Bronchial epithelial cell (primary cell): ENCODE data around the gene FTO. TPM values are rescaled to one million over a fixed set of nuclear protein-coding genes. Genes with fewer than 3 reads are reported as not detected.

Source experiments
- DNase-seq: peaks from one replicate; pipeline ENCODE4 v3.0.0-alpha.2; 2010; ENCODE audit warnings: low read depth
- FAIRE-seq: peaks from 2 replicates; lab custom pipeline; 2011; peaks lifted over from hg19 to GRCh38; lab: Jason Lieb, UNC
- H3K27me3 ChIP-seq: 2 replicates; pipeline ENCODE4 v1.5.1; 2011; ENCODE audit warnings: low read length; ENCODE audit not compliant: control insufficient read depth, insufficient read depth
- H3K36me3 ChIP-seq: 2 replicates; pipeline ENCODE4 v1.5.1; 2011; ENCODE audit warnings: low read length; ENCODE audit not compliant: control insufficient read depth, insufficient read depth
- H3K4me3 ChIP-seq: 2 replicates; pipeline ENCODE4 v1.5.1; 2011; ENCODE audit warnings: mild to moderate bottlenecking, low read depth, low read length, control low read depth
- total RNA-seq: library from RNA; depleted of rRNA; stranded (reverse); fragments of >200 nt; gene quantifications from 2 replicates; pipeline ENCODE4 v1.2.1, GENCODE V29; 2014
- TF ChIP-seq, protein P1 (sequence below): IDR thresholded peaks from 2 replicates; pipeline ENCODE4 v1.5.1; 2011; ENCODE audit warnings: mild to moderate bottlenecking, moderate library complexity, low read length, control low read depth, inconsistent platforms; ENCODE audit not compliant: insufficient read depth, severe bottlenecking

The FTO gene
- total RNA-seq, 1 donor from 2014 or later, result 41.6 TPM

DNA sequence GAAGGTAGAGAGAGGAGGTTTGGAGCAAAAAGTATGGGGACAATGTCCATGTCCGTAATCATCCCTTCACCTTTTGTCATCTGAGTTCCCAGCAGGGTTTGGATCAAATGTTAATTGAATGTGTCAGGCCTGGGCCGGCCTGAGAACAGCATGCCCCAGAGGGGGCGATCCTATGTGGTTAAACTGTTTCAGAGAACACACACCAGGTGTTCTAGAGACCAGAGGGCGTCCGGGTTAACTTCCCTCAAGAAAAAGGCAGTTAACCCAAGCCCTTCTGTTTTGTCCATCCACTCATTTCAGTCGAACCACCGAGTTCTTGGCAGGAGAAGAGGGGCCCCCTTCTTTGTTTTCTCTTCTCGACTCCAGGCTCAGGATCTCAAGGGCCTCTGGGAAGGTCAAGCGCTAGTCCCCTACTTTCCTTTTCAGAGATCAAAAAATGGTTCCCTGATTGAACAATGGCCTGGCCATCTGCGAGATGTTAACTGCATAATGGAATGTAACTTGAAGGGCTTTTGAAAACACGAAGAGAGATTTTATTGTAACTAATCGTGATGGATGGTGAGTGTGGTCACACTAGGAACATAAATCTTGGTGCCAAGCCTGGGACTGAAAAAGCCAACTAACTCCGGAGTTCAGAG, 440.1 kb downstream of the FTO start:
- FAIRE-seq, result no peak
- H3K27me3 ChIP-seq, result no peaks in the 10 kb centered on the region
- DNase-seq, result no peak
- no peaks in the 10 kb centered on the region for H3K36me3 ChIP-seq
- TF ChIP-seq, protein P1, sequence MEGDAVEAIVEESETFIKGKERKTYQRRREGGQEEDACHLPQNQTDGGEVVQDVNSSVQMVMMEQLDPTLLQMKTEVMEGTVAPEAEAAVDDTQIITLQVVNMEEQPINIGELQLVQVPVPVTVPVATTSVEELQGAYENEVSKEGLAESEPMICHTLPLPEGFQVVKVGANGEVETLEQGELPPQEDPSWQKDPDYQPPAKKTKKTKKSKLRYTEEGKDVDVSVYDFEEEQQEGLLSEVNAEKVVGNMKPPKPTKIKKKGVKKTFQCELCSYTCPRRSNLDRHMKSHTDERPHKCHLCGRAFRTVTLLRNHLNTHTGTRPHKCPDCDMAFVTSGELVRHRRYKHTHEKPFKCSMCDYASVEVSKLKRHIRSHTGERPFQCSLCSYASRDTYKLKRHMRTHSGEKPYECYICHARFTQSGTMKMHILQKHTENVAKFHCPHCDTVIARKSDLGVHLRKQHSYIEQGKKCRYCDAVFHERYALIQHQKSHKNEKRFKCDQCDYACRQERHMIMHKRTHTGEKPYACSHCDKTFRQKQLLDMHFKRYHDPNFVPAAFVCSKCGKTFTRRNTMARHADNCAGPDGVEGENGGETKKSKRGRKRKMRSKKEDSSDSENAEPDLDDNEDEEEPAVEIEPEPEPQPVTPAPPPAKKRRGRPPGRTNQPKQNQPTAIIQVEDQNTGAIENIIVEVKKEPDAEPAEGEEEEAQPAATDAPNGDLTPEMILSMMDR, result no peak
- no peak overlapping the region for H3K4me3 ChIP-seq

DNA sequence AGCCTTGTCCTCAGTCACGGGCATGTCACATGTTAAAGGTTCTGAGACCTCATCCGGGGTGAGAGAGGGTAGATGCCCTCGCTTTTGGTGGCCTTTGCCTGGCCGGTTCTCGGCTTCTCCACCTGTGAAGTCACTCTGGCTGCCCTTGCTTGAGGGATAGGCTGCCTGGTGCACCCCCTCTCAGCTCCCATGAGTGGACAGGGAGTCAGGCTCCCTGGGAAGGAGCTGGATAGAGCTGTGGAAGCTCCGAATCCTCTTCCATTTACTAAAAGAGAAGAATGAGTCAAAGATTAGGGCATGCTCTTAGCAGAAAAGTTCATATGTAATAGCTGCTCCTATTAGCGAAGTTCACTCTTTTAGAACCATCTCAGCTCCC, 440.6 kb downstream of the FTO start:
- TF ChIP-seq, protein P1, result no peak
- no peak for FAIRE-seq

DNA sequence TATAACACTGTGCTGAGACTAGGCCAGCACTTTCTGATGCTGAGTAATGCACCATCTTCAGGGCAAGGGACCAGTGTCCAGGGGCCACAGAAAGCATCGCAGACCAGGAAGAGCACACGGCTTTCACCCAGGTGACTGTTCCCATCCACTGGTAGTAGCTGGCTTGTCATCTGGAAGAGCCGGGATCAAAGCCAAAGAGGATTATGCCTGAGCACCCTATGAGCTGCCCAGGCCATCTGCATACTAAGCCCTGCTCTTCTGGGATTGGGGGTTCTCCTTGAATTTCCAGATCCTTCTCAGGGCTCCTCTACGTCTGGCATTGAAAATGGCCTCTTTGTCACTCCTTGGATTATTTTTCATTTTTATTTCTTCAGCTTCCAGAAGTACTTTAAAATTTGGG, 441.9 kb downstream of the FTO start:
- no peaks in the 10 kb centered on the region for H3K27me3 ChIP-seq
- H3K4me3 ChIP-seq, result no peak overlapping the region
- H3K36me3 ChIP-seq, result no peaks in the 10 kb centered on the region
- FAIRE-seq (no peak), DNase-seq (no peak)
- TF ChIP-seq, protein P1, result no peak

More for the DNA sequence above, 440.6 kb downstream of the FTO start:
- no peaks in the 10 kb centered on the region for H3K27me3 ChIP-seq
- no peak for DNase-seq
- no peak overlapping the region for H3K4me3 ChIP-seq
- no peaks in the 10 kb centered on the region for H3K36me3 ChIP-seq

DNA sequence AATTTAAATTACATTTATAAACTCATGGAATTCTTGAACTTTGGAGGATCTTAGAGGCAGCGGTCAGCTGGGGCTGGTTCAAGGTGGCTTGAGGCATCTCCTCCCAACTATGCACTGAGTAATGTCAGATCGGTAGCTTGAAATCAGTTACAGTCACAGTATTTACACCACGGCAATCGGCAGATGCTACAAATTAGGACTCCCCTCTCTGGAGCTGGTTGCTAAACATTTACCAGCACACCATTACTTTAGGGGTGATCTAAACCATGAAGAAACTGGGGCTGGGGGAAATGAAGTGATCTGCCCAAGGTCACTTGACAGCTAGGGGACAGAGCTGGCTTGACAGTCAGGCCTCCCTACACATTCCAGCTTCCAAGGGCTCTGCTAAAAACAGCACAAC, 445.0 kb downstream of the FTO start:
- Histone ChIP-seq H3K27me3 (no peaks in the 10 kb centered on the region), H3K36me3 (no peaks in the 10 kb centered on the region), H3K4me3 (no peak overlapping the region)
- DNase-seq (no peak), FAIRE-seq (no peak)
- TF ChIP-seq, protein P1, result no peak

DNA sequence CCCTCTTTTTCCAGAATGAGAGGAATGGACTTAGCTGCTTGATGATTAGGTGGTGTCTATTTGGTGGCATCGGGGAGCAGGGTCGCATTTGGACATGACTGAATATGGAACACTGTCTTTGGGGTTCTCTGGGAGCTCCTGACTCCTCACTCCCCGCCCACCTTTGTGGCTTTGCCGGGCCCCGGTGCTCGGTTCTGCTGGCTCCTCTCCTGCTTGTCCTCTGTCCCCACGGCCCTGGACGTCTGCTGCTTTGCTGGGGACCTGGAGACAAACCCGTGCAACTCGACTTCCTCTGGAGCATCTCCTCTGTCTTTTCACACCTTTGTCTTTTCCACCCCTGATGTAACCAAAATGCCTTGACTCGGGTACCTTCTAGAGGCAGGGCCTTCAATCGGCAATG, 446.9 kb downstream of the FTO start:
- no peak overlapping the region for H3K4me3 ChIP-seq
- no peak for DNase-seq
- TF ChIP-seq, protein P1, result no peak
- FAIRE-seq, result no peak
- H3K27me3 ChIP-seq, result no peaks in the 10 kb centered on the region
- no peaks in the 10 kb centered on the region for H3K36me3 ChIP-seq
